SK-N-MC (cell line): ENCODE results near the gene SLC1A3.

Experiments
- EZH2 ChIP-seq: fragments of 200-600 bp; sonication (generic); IDR thresholded peaks from one replicate; pipeline ENCODE4 v1.6.1; 2017; ENCODE audit warnings: antibody characterized with exemption
- POLR2AphosphoS5 ChIP-seq: IDR thresholded peaks from 2 replicates; pipeline ENCODE4 v1.6.1; 2012; ENCODE audit warnings: mild to moderate bottlenecking, low read depth, low read length, borderline replicate concordance

- no peak for TF ChIP-seq POLR2AphosphoS5
- no peak for TF ChIP-seq EZH2
Measured at GRCh38 chr5:36712706-36713105, 106.3 kb downstream of the SLC1A3 start.
